Endodermal cell (in vitro differentiated cells): ENCODE data around the gene SLC26A2. TPM values are rescaled to one million over a fixed set of nuclear protein-coding genes. Genes with fewer than 3 reads are reported as not detected.
A peak's percentile ranks its signal among the peaks of the same experiment; 100 is the strongest.

Experiments used
- DNase-seq: peaks from one replicate; pipeline ENCODE4 v3.0.0-alpha.2; 2017
- H3K27ac ChIP-seq: 2 replicates; pipeline ENCODE4 v1.5.1; 2013; ENCODE audit warnings: mild to moderate bottlenecking, low read depth, low read length, moderate library complexity
- H3K27me3 ChIP-seq: 2 replicates; pipeline ENCODE4 v1.6.1; 2013; ENCODE audit warnings: mild to moderate bottlenecking, low read length, moderate library complexity; ENCODE audit not compliant: insufficient read depth, control insufficient read depth, poor library complexity, severe bottlenecking
- H3K36me3 ChIP-seq: 2 replicates; pipeline ENCODE4 v1.7.0; 2013; ENCODE audit warnings: mild to moderate bottlenecking, low read length, moderate library complexity; ENCODE audit not compliant: control insufficient read depth, insufficient read depth
- H3K4me1 ChIP-seq: one replicate; pipeline ENCODE4 v1.7.0; 2013; ENCODE audit warnings: low read length; ENCODE audit not compliant: control insufficient read depth, insufficient read depth
- H3K4me3 ChIP-seq: 2 replicates; pipeline ENCODE4 v1.5.1; 2013; ENCODE audit warnings: mild to moderate bottlenecking, low read length, moderate library complexity
- H3K9ac ChIP-seq: 2 replicates; pipeline ENCODE4 v1.6.1; 2013; ENCODE audit warnings: mild to moderate bottlenecking, low read length, moderate library complexity; ENCODE audit not compliant: poor library complexity, severe bottlenecking; ENCODE audit errors: extremely low read depth
- H3K9me3 ChIP-seq: 2 replicates; pipeline ENCODE4 v1.6.1; 2013; ENCODE audit warnings: mild to moderate bottlenecking, low read length, moderate library complexity; ENCODE audit not compliant: control insufficient read depth
- H3K27ac Mint-ChIP-seq: 2 replicates; pipeline ENCODE4 v1.8.0; 2020; ENCODE audit warnings: mixed read lengths
- H3K27me3 Mint-ChIP-seq: 2 replicates; pipeline ENCODE4 v1.8.0; 2021; ENCODE audit warnings: mild to moderate bottlenecking, mixed read lengths; ENCODE audit not compliant: insufficient read depth
- H3K36me3 Mint-ChIP-seq: 2 replicates; pipeline ENCODE4 v1.8.0; 2020; ENCODE audit warnings: low read depth, mixed read lengths
- H3K4me1 Mint-ChIP-seq: 2 replicates; pipeline ENCODE4 v1.8.0; 2020; ENCODE audit warnings: mixed read lengths
- H3K4me3 Mint-ChIP-seq: 2 replicates; pipeline ENCODE4 v1.8.0; 2020; ENCODE audit warnings: mild to moderate bottlenecking, moderate library complexity, mixed read lengths
- H3K9me3 Mint-ChIP-seq: 2 replicates; pipeline ENCODE4 v1.8.0; 2020; ENCODE audit warnings: mild to moderate bottlenecking, mixed read lengths
- WGBS, 2 experiments: methylation state at CpG; one replicate each; pipeline versions ENCODE4 v1.1.5 to v1.1.7; 2013; ENCODE audit warnings: missing lambda C conversion rate in 2 of 2, mixed read lengths in 1 of 2; ENCODE audit not compliant: insufficient coverage in 1 of 2, insufficient read length in 1 of 2; 5-methylcytosine and 5-hydroxymethylcytosine counted together
- total RNA-seq, 2 donors: library from RNA; stranded (reverse); fragmentation: NEBNext Ultra II Directional in 1 of 2; extraction: Animal tissue kit (Norgen Biotek cat#: 25700) in 1 of 2; gene quantifications; 2 replicates in 1 of 2; 3 replicates in 1 of 2; pipeline ENCODE4 v1.2.1, GENCODE V29; 2021
- TF ChIP-seq, protein P1 (sequence below): fragments of 200-600 bp; sonication (generic); conservative IDR thresholded peaks from 2 replicates; pipeline ENCODE4 v1.5.0; 2021; ENCODE audit warnings: antibody characterized with exemption, mild to moderate bottlenecking

SLC26A2 gene
- total RNA-seq, 2 donors from 2014 or later, result 22.3 to 23.9 TPM

DNA sequence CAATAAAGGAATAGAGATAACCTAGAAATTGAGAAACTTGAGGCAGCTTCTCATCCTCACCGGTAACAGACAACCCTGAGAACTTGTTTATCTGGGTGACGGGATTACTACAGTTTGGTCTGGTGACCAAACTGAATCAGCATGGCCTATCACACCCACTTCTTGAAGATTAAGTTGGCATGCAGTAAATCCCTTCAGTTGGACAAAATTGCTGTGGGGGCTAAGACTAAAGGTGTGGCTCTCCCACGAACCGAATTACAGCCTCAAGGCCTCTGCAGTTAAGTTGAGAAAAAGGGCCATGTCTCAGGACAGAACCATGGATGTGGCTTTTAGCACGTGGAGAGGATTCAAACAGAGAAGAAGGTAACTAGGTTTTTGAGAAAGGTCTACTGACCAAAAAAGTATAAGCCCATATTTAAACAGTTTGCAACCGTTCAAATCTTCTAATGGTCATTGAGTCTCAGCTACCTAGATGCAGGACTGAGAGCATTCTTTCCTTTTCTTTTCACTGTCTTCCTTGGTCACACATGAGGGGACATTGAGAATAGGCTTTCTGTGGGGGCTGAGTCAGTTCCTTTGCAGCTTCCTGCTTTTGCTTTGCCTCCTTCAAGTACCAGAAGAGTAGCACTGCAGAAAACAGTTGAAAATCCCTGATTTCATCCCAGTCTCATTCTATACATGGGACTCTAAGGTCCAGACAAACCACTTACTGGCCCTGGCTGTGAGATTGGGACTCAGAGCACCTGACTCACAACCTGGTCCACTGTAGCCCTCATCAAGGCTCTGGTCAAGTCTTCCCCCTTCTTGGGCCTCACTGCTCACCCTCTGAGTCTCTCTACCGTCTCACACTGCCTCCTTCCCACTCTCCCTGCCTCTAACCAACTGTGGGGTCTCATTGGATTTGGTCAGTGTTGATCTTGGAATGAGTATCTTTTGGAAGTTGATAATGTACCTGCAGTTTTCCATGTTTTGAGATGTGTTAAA, 46.8 kb upstream of the SLC26A2 start:
- no peaks in the 10 kb centered on the region for H3K36me3 Mint-ChIP-seq
- no peak for DNase-seq
- peak overlapping the region; percentile 40 for H3K27ac Mint-ChIP-seq

DNA sequence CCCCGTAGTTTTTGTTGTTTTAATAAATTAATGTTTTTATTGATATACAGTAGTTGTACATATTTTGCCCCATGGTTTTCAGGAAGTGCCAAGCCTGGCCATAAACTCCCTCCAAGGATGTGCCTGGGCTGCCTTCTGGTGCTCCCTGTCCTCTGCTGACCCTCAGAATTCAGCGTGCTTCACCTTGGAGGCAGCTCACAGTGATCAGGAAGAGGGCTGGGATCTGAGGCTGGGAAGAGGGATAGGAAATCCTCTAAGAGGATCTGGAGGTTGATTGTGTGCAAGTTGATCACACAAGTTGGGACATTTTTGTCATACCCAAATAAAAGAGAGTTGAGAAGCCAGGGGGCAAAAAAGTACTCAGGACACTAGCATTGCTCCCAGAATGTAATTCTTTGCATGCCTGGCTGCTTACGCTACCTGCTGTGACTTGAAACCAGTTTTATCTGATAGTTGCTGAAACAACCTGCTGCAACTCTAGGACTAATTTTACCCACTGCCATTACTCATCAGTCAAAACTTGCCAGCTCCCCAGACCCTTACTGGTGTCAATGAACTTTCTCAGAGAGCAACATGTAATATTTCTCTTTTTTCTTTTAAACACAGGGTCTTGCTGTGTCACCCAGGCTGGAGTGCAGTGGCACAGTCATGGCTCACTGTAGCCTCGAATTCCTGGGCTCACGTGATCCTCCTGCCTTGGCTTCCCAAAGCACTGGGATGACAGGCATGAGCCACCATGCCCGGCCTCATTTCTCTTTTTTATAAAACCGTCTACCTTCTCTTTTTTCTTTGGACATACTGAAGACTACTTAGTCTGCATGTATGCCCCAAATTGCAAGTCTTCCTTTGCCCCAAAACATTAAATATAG, 44.9 kb upstream of the SLC26A2 start:
- Histone ChIP-seq H3K36me3 (no peaks in the 10 kb centered on the region), H3K9me3 (no peaks in the 10 kb centered on the region), H3K27ac (no peak overlapping the region), H3K9ac (no peak overlapping the region), H3K4me1 (peaks cover 14% of the 10 kb centered on the region), H3K27me3 (no peaks in the 10 kb centered on the region), H3K4me3 (no peak overlapping the region)
- TF ChIP-seq, protein P1, sequence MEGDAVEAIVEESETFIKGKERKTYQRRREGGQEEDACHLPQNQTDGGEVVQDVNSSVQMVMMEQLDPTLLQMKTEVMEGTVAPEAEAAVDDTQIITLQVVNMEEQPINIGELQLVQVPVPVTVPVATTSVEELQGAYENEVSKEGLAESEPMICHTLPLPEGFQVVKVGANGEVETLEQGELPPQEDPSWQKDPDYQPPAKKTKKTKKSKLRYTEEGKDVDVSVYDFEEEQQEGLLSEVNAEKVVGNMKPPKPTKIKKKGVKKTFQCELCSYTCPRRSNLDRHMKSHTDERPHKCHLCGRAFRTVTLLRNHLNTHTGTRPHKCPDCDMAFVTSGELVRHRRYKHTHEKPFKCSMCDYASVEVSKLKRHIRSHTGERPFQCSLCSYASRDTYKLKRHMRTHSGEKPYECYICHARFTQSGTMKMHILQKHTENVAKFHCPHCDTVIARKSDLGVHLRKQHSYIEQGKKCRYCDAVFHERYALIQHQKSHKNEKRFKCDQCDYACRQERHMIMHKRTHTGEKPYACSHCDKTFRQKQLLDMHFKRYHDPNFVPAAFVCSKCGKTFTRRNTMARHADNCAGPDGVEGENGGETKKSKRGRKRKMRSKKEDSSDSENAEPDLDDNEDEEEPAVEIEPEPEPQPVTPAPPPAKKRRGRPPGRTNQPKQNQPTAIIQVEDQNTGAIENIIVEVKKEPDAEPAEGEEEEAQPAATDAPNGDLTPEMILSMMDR, result no peak
- WGBS, 2 experiments, result 91 to 95% methylated on average over 4 to 7 of the region's 7 CpGs
- no peak overlapping the region for H3K27ac Mint-ChIP-seq
- H3K27me3 Mint-ChIP-seq, result no peaks in the 10 kb centered on the region
- no peaks in the 10 kb centered on the region for H3K36me3 Mint-ChIP-seq
- no peak overlapping the region for H3K4me3 Mint-ChIP-seq
- H3K4me1 Mint-ChIP-seq, result peaks cover 30% of the 10 kb centered on the region
- DNase-seq, result no peak
- H3K9me3 Mint-ChIP-seq, result no peaks in the 10 kb centered on the region

More for the DNA sequence above, 46.8 kb upstream of the SLC26A2 start:
- H3K36me3 ChIP-seq, result no peaks in the 10 kb centered on the region
- H3K4me1 ChIP-seq, result peaks cover 19% of the 10 kb centered on the region
- Mint-ChIP-seq H3K9me3 (no peaks in the 10 kb centered on the region), H3K27me3 (no peaks in the 10 kb centered on the region), H3K4me1 (peaks cover 43% of the 10 kb centered on the region), H3K4me3 (no peak overlapping the region)
- TF ChIP-seq, protein P1, result no peak
- H3K9me3 ChIP-seq, result no peaks in the 10 kb centered on the region
- H3K9ac ChIP-seq, result no peak overlapping the region
- 70 to 73% methylated on average over 6 to 7 of the region's 7 CpGs for WGBS, 2 experiments
- no peaks in the 10 kb centered on the region for H3K27me3 ChIP-seq
- H3K4me3 ChIP-seq, result peak overlapping the region; percentile 35
- H3K27ac ChIP-seq, result no peak overlapping the region

DNA sequence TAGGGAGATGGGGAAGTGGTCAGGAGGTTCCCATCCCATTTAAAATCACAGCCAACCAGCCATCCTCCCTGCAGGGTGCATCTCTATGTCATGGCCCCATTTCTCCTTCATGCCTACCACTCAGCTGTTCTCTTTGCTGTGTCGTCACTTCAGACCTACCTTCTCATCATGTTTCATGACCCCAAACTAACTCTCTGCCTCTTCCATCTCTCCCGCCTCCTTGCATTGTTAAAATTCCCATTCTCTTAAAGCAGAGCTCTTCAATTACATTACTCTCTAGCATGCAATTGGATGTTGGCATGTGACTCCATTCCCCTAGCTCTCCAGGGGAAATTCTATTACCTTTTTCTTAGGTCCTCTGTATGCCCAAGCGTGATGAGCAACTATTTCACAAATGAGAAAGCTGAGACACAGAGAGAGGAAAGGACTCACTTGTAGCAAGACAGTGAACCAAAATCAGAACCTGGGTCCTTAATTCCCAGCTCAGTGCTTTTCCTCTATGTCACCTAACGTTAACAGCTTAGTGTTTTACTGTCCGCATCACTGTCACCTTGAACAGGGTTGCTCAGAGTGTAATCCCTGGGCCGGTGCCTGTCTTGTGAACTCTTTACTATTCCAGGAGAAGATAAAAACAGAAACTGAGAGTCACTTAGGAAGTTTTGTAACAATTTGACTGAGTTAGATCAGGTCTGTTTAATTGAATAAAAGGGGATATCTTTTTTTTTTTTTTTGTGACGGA, 44.1 kb upstream of the SLC26A2 start:
- H3K36me3 Mint-ChIP-seq, result no peaks in the 10 kb centered on the region
- peaks cover 31% of the 10 kb centered on the region for H3K4me1 Mint-ChIP-seq
- 91 to 93% methylated on average over 4 to 6 of the region's 7 CpGs for WGBS, 2 experiments
- no peak overlapping the region for H3K27ac ChIP-seq
- TF ChIP-seq, protein P1, result no peak
- H3K4me3 Mint-ChIP-seq, result no peak overlapping the region
- H3K27ac Mint-ChIP-seq, result no peak overlapping the region
- no peak for DNase-seq
- peaks cover 14% of the 10 kb centered on the region for H3K4me1 ChIP-seq
- H3K9me3 Mint-ChIP-seq, result no peaks in the 10 kb centered on the region
- H3K9ac ChIP-seq, result no peak overlapping the region
- H3K4me3 ChIP-seq, result no peak overlapping the region
- H3K36me3 ChIP-seq, result no peaks in the 10 kb centered on the region
- H3K27me3 Mint-ChIP-seq, result no peaks in the 10 kb centered on the region
- H3K27me3 ChIP-seq, result no peaks in the 10 kb centered on the region
- no peaks in the 10 kb centered on the region for H3K9me3 ChIP-seq
